ENCODE data around the gene CCDC127.

- TF ChIP-seq, protein P1, sequence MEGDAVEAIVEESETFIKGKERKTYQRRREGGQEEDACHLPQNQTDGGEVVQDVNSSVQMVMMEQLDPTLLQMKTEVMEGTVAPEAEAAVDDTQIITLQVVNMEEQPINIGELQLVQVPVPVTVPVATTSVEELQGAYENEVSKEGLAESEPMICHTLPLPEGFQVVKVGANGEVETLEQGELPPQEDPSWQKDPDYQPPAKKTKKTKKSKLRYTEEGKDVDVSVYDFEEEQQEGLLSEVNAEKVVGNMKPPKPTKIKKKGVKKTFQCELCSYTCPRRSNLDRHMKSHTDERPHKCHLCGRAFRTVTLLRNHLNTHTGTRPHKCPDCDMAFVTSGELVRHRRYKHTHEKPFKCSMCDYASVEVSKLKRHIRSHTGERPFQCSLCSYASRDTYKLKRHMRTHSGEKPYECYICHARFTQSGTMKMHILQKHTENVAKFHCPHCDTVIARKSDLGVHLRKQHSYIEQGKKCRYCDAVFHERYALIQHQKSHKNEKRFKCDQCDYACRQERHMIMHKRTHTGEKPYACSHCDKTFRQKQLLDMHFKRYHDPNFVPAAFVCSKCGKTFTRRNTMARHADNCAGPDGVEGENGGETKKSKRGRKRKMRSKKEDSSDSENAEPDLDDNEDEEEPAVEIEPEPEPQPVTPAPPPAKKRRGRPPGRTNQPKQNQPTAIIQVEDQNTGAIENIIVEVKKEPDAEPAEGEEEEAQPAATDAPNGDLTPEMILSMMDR (IDR thresholded peaks at IDR 0.05; ENCODE audit: low read depth, low read length, poor library complexity, severe bottlenecking), result no peak
- TF ChIP-seq EZH2phosphoT487 (IDR thresholded peaks at IDR 0.05; ENCODE audit: borderline replicate concordance, low read length), result no peak
These were observed 25.8 kb downstream of the CCDC127 start for GRCh38 chr5:191949-192690.

Data from DOHH2 (cell line).